IPS-NIHi7 (cell line): ENCODE data around the gene FBXW7.

Experiments
- DNase-seq: peaks from one replicate; pipeline ENCODE4 v3.0.0; 2012; ENCODE audit warnings: mixed read lengths; ENCODE audit errors: extremely low spot score

The FBXW7 gene

GRCh38 chr4:152510349-152511147 lies 25.3 kb downstream of the FBXW7 start:
- DNase-seq = no peak

- DNase-seq = no peak
Measured at GRCh38 chr4:152509595-152510225, 26.2 kb downstream of the FBXW7 start.

GRCh38 chr4:152508818-152509217 lies 27.1 kb downstream of the FBXW7 start:
- no peak for DNase-seq

- DNase-seq = no peak
Measured at GRCh38 chr4:152508386-152508785, 27.5 kb downstream of the FBXW7 start.

- no peak for DNase-seq
Measured at GRCh38 chr4:152503653-152504290, 32.1 kb downstream of the FBXW7 start.

GRCh38 chr4:152501846-152502536 lies 33.9 kb downstream of the FBXW7 start:
- DNase-seq = no peak

- DNase-seq = peak; percentile 57
Measured at GRCh38 chr4:152500800-152501434, 35.0 kb downstream of the FBXW7 start.

GRCh38 chr4:152500275-152500674 lies 35.6 kb downstream of the FBXW7 start:
- no peak for DNase-seq

GRCh38 chr4:152499344-152499743 lies 36.5 kb downstream of the FBXW7 start:
- DNase-seq = no peak

GRCh38 chr4:152494020-152494419 lies 41.9 kb downstream of the FBXW7 start:
- no peak for DNase-seq

GRCh38 chr4:152488246-152488645 lies 47.6 kb downstream of the FBXW7 start:
- no peak for DNase-seq

GRCh38 chr4:152486429-152487389 lies 49.2 kb downstream of the FBXW7 start:
- DNase-seq = no peak

GRCh38 chr4:152485726-152486276 lies 50.1 kb downstream of the FBXW7 start:
- no peak for DNase-seq

GRCh38 chr4:152482211-152482610 lies 53.7 kb downstream of the FBXW7 start:
- DNase-seq = no peak

GRCh38 chr4:152480901-152481300 lies 55.0 kb downstream of the FBXW7 start:
- no peak for DNase-seq

GRCh38 chr4:152480326-152480725 lies 55.6 kb downstream of the FBXW7 start:
- DNase-seq = no peak

GRCh38 chr4:152479428-152480026 lies 56.4 kb downstream of the FBXW7 start:
- DNase-seq = no peak

GRCh38 chr4:152478461-152479237 lies 57.2 kb downstream of the FBXW7 start:
- no peak for DNase-seq

GRCh38 chr4:152476796-152477195 lies 59.1 kb downstream of the FBXW7 start:
- no peak for DNase-seq
